ENCODE data around the gene MKX.

- TF ChIP-seq CTCF (IDR thresholded peaks at IDR 0.05) (no peak), POLR2A (IDR thresholded peaks at IDR 0.05) (no peak)
Measured at GRCh38 chr10:27638071-27638750, 107.4 kb downstream of the MKX start.
